ENCODE data around the gene GIGYF1. TPM values are rescaled to one million over a fixed set of nuclear protein-coding genes. Genes with fewer than 3 reads are reported as not detected.

GIGYF1 gene
- total and polyA plus RNA-seq, 2 of the 13 experiments (the other 11 are each of a cell fraction or from before 2014, with no cell fraction given) = 7.6 to 16.1 TPM

DNA sequence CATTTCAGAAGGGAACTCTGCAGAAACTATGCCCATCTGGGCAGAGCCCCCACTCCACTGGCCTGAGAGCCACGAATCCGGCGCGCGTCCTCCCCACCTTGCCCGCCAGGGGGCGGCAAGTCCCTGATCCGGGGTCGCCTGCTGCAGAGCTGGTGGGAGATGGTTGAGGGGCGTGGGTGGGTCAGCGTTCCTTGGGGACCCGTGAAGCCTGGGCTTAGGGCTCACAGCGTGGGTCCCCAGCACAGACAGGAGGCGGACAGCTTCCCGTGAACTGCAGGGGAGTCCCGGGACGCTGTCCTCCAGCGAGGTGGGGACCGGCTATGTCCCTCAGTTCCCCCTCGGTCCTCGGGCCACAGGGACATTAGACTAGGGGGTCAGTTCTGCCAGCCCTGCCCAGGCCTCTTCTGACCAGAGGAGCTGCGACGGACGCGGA, 11.3 kb upstream of the GIGYF1 start (continued):
- TF ChIP-seq, protein P1, sequence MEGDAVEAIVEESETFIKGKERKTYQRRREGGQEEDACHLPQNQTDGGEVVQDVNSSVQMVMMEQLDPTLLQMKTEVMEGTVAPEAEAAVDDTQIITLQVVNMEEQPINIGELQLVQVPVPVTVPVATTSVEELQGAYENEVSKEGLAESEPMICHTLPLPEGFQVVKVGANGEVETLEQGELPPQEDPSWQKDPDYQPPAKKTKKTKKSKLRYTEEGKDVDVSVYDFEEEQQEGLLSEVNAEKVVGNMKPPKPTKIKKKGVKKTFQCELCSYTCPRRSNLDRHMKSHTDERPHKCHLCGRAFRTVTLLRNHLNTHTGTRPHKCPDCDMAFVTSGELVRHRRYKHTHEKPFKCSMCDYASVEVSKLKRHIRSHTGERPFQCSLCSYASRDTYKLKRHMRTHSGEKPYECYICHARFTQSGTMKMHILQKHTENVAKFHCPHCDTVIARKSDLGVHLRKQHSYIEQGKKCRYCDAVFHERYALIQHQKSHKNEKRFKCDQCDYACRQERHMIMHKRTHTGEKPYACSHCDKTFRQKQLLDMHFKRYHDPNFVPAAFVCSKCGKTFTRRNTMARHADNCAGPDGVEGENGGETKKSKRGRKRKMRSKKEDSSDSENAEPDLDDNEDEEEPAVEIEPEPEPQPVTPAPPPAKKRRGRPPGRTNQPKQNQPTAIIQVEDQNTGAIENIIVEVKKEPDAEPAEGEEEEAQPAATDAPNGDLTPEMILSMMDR (CRISPR knock-in tag; IDR thresholded peaks at IDR 0.05) = peak; percentile 98
- no peak for TF ChIP-seq IRX3 (CRISPR knock-in tag; IDR thresholded peaks at IDR 0.05; ENCODE audit: borderline replicate concordance, low read depth)
- TF ChIP-seq ZNF720 (CRISPR knock-in tag; IDR thresholded peaks at IDR 0.05) = no peak
- TF ChIP-seq ZNF292 (CRISPR knock-in tag; IDR thresholded peaks at IDR 0.05; ENCODE audit: borderline replicate concordance, low read depth) = peak; percentile 48; the same call in 1 of the 2 replicates
- peak; percentile 76; the same call in 1 of the 2 replicates for TF ChIP-seq ZNF333 (CRISPR knock-in tag; IDR thresholded peaks at IDR 0.05; ENCODE audit: borderline replicate concordance)
- no peak; the same call in 1 of the 2 replicates for TF ChIP-seq ZNF768 (CRISPR knock-in tag; IDR thresholded peaks at IDR 0.05)
- TF ChIP-seq ZNF547 (CRISPR knock-in tag; IDR thresholded peaks at IDR 0.05) = peak; percentile 92; the same call in 1 of the 2 replicates
- TF ChIP-seq SIX4 (CRISPR knock-in tag; IDR thresholded peaks at IDR 0.05) = no peak
- no peak for TF ChIP-seq ZNF549 (CRISPR knock-in tag; IDR thresholded peaks at IDR 0.05)
- peak; percentile 38; the same call in 1 of the 2 replicates for TF ChIP-seq FOXA3 (CRISPR knock-in tag; IDR thresholded peaks at IDR 0.05)
- no peak for TF ChIP-seq ZFP82 (CRISPR knock-in tag; IDR thresholded peaks at IDR 0.05; ENCODE audit: borderline replicate concordance)
- TF ChIP-seq ERF (CRISPR knock-in tag; IDR thresholded peaks at IDR 0.05) = peak; percentile 17; the same call in 1 of the 2 replicates
- TF ChIP-seq HES4 (CRISPR knock-in tag; IDR thresholded peaks at IDR 0.05; ENCODE audit: borderline replicate concordance) = 0 out of 2 replicates have a peak, but pooled peaks have one; percentile 39
- TF ChIP-seq DNMT1 (CRISPR knock-in tag; IDR thresholded peaks at IDR 0.05) = no peak; the same call in 1 of the 2 replicates
- peak; percentile 4; the same call in 1 of the 2 replicates for TF ChIP-seq ZBTB38 (CRISPR knock-in tag; IDR thresholded peaks at IDR 0.05)
- TF ChIP-seq ZNF337 (CRISPR knock-in tag; IDR thresholded peaks at IDR 0.05; ENCODE audit: borderline replicate concordance, low read depth) = 0 out of 2 replicates have a peak, but pooled peaks have one; percentile 40
- no peak for TF ChIP-seq ZNF672 (CRISPR knock-in tag; IDR thresholded peaks at IDR 0.05)
- peak; percentile 53; the same call in 1 of the 2 replicates for TF ChIP-seq ZNF792 (CRISPR knock-in tag; IDR thresholded peaks at IDR 0.05)
- peak; percentile 20 to 24; a peak in 1 of 4 replicates for TF ChIP-seq NR2F1 (CRISPR knock-in tag; IDR thresholded peaks at IDR 0.05)
- TF ChIP-seq ZNF484 (CRISPR knock-in tag; IDR thresholded peaks at IDR 0.05; ENCODE audit: borderline replicate concordance, low read depth) = peak; percentile 87; the same call in 1 of the 2 replicates
- TF ChIP-seq KMT2B (CRISPR knock-in tag; IDR thresholded peaks at IDR 0.05) = no peak
- 0 out of 2 replicates have a peak, but pooled peaks have one; percentile 3 for TF ChIP-seq SALL2 (CRISPR knock-in tag; IDR thresholded peaks at IDR 0.05)
- no peak for TF ChIP-seq ATF7-NPFF (CRISPR knock-in tag; IDR thresholded peaks at IDR 0.05; ENCODE audit: low read depth)
- TF ChIP-seq BHLHE40 (IDR thresholded peaks at IDR 0.05; ENCODE audit: low read length) = no peak
- TF ChIP-seq ZFP1 (CRISPR knock-in tag; IDR thresholded peaks at IDR 0.05) = 0 out of 2 replicates have a peak, but pooled peaks have one; percentile 40
- peak; percentile 60; the same call in 1 of the 2 replicates for TF ChIP-seq MED1 (CRISPR knock-in tag; IDR thresholded peaks at IDR 0.05)
- TF ChIP-seq ZMYM3 (CRISPR knock-in tag; IDR thresholded peaks at IDR 0.05) = 0 out of 2 replicates have a peak, but pooled peaks have one; percentile 16
- TF ChIP-seq, protein P2, sequence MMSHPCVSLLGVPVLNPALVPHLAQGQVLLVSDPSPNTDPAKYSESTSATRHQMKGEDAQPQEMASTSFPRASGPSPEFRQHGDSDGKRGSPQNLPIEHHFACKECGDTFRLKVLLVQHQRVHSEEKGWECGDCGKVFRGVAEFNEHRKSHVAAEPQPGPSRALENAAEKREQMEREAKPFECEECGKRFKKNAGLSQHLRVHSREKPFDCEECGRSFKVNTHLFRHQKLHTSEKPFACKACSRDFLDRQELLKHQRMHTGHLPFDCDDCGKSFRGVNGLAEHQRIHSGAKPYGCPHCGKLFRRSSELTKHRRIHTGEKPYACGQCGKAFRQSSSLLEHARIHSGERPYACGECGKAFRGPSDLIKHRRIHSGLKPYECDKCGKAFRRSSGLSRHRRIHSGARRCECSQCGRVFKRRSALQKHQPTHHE (CRISPR knock-in tag; IDR thresholded peaks at IDR 0.05; ENCODE audit: borderline replicate concordance) = peak; percentile 86
- TF ChIP-seq MTF2 (CRISPR knock-in tag; IDR thresholded peaks at IDR 0.05; ENCODE audit: borderline replicate concordance) = peak; percentile 65; the same call in 1 of the 2 replicates
- peak; percentile 89 for TF ChIP-seq STAG1 (CRISPR knock-in tag; IDR thresholded peaks at IDR 0.05)
- peak; percentile 24; the same call in 1 of the 2 replicates for TF ChIP-seq ZBTB20 (CRISPR knock-in tag; IDR thresholded peaks at IDR 0.05; ENCODE audit: borderline replicate concordance, low read depth)

Measured in HepG2 (cell line).